Heart right ventricle (tissue), 16 donors: Measurements from ENCODE around the gene NEDD9. TPM values are rescaled to one million over a fixed set of nuclear protein-coding genes. Genes with fewer than 3 reads are reported as not detected.

ENCODE experiments used
- ATAC-seq, 8 donors: fragments of 200-7000 bp; cut with Tn5 transposase; one replicate each; pipeline ENCODE4 v1.9.1; 2020; ENCODE audit warnings: mild to moderate bottlenecking in 8 of 8, moderate library complexity in 8 of 8, moderate number of reproducible peaks in 1 of 8
- DNase-seq, 2 donors: peaks; one replicate each; pipeline ENCODE4 v3.0.0-alpha.2; 2020
- H3K27ac ChIP-seq, 10 donors: fragments of 200-600 bp; sonication (generic) in 2 of 10; one replicate each; pipeline versions ENCODE4 v1.5.0 to v1.8.0; 2020 to 2022; ENCODE audit warnings: mild to moderate bottlenecking in 3 of 10
- H3K27me3 ChIP-seq, 7 donors: fragments of 200-600 bp; one replicate each; pipeline ENCODE4 v1.8.0; 2021 to 2022; ENCODE audit warnings: mild to moderate bottlenecking in 2 of 7
- H3K36me3 ChIP-seq, 9 donors: fragments of 200-600 bp; sonication (generic) in 1 of 9; one replicate each; pipeline versions ENCODE4 v1.5.0 to v1.8.0; 2020 to 2022; ENCODE audit warnings: mild to moderate bottlenecking in 2 of 9
- H3K4me1 ChIP-seq, 9 donors: fragments of 200-600 bp; sonication (generic) in 1 of 9; one replicate each; pipeline versions ENCODE4 v1.5.0 to v1.8.0; 2020 to 2022; ENCODE audit warnings: mild to moderate bottlenecking in 4 of 9
- H3K4me3 ChIP-seq, 10 donors: fragments of 200-600 bp; sonication (generic) in 2 of 10; one replicate each; pipeline versions ENCODE4 v1.5.0 to v1.8.0; 2020 to 2022; ENCODE audit warnings: mild to moderate bottlenecking in 7 of 10, moderate library complexity in 2 of 10
- H3K9me3 ChIP-seq, 11 donors: fragments of 200-600 bp in 10 of 11; sonication (generic) in 2 of 11; one replicate each; pipeline versions ENCODE4 v1.5.0 to v1.8.0; 2013 to 2022; ENCODE audit warnings: mild to moderate bottlenecking in 2 of 11, control low read depth in 1 of 11, moderate library complexity in 1 of 11
- WGBS, 2 donors: extraction: QIAGEN DNeasy Blood & Tissue Kit; methylation state at CpG; one replicate each; pipeline ENCODE4 v1.1.7; 2013; ENCODE audit warnings: inconsistent platforms in 1 of 2; 5-methylcytosine and 5-hydroxymethylcytosine counted together
- intact Hi-C, 10 donors: fragments of 100-400 bp; cut with DNase I; formaldehyde crosslinking; loops; one replicate each; pipeline versions ENCODE4 v1.11.1 to v1.14.2; 2022
- polyA plus RNA-seq, 2 donors: library from polyadenylated mRNA; stranded (reverse); fragments of 200-250 nt; gene quantifications; one replicate each; pipeline ENCODE4 v1.2.3, GENCODE V29; 2013
- total RNA-seq, 10 donors: library from RNA; stranded (reverse); fragmentation: NEBNext Ultra II Directional in 3 of 10; extraction: Animal tissue kit (Norgen Biotek cat#: 25700) in 3 of 10; gene quantifications; one replicate each; pipeline versions ENCODE4 v1.2.1 to v1.2.4, GENCODE V29; 2021 to 2023
- TF ChIP-seq, protein P1 (sequence below), 9 donors: fragments of 200-600 bp; sonication (generic) in 2 of 9; IDR thresholded peaks; one replicate each; pipeline versions ENCODE4 v1.5.0 to v1.8.0; 2021 to 2022; ENCODE audit warnings: antibody characterized with exemption in 9 of 9, mild to moderate bottlenecking in 5 of 9, moderate library complexity in 1 of 9
- donor health status: Arrhythmogenic right ventricular cardiomyopathy.
- donor health status: ischemic (EF 13 %, LVEDD 7.1; RV severe dilation, severe dysfunction).
- donor health status: healthy with polysubstance abuse.
- donor health status: DM: no; HTN: yes; CAD: no.
- donor health status: DM: no; HTN: no; CAD: no.
- donor health status: ischemic (EF 25% LVEDD 6.9; RV normal size, moderate dysfunction).
- donor health status: ischemic (EF 25% LVEDD 5.7; RV mildly dilated, moderate dysfunction).
- donor health status: healthy.
- donor health status: DM: yes; HTN: yes; CAD: no.
- donor health status: Ischemic cardiomyopathy.
- donor health status: ischemic (EF 35%, LVEDD 5.7; RV mildly dilated, moderate dysfunction).
- donor health status: nonischemic (EF 11% LVEDD 7.7; RV severe dilation, severe dysfunction).
- donor health status: DM: yes; HTN: yes; CAD: no.
- donor health status: PGD.
- donor health status: ischemic (EF 29% LVEDD 5.4; RV normal size, mild dysfunction).
- donor health status: nonischemic (EF 23%, LVEDD 6.1; RV moderate dilation, normal function).

The NEDD9 gene
- total and polyA plus RNA-seq, 12 donors, result 10.8 to 34.2 (median 23.3) TPM

DNA sequence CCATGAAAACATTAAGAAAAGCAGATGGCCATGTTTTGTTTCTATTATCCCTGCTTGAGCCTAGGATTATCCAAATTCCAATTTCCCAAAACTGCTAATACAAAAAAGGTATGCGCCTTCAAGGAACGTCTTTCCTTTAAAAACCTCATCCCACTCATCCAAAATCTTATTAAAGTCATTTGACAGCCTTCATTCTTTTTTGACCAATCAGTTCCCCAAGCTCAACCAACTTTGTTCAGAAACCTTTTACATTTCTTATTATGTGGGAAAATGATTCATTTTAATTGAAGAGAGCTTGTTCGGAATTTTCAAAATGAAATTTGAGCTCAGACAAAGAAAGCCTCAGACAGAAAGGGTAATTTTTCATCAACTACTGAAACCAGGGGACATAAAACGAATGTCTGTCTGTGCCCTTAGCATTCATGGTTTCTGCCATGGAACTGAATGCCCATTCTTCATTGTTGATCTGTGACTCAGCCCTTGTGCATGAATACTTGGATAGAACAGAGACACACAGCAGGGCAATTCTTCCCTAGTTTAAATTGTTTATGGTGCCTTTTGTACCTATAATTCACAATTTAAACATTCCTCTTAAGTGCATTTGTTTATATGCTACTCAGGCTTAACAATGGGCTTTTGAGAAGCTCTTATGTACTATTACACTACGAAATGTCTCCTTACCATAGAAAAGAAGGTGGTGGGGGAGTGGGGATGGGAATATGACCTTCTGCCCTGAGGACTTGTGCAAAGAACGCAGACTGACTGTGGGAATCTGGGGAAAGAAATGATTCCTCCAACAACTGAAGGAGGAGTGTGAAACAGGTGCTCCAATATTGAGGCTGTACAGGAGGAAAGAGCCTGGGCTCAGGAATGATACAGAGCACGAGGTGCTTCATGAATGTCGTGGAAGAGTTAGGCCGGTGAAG is 71.2 kb downstream of the NEDD9 start:
- ATAC-seq, result no peak
- intact Hi-C loops, result no loop called here

GRCh38 chr6:11160199-11160598 is 72.3 kb downstream of the NEDD9 start:
- ATAC-seq (no peak), DNase-seq (no peak)
- no peaks in the 10 kb centered on the region for H3K9me3 ChIP-seq
- H3K36me3 ChIP-seq, result no peaks in the 10 kb centered on the region
- H3K27ac ChIP-seq, result no peak overlapping the region
- no peaks in the 10 kb centered on the region for H3K27me3 ChIP-seq
- H3K4me1 ChIP-seq, result no peaks in the 10 kb centered on the region
- WGBS, 2 donors, result 82 to 95% methylated on average over 1 of the region's 1 CpG
- no peak overlapping the region for H3K4me3 ChIP-seq
- TF ChIP-seq, protein P1, sequence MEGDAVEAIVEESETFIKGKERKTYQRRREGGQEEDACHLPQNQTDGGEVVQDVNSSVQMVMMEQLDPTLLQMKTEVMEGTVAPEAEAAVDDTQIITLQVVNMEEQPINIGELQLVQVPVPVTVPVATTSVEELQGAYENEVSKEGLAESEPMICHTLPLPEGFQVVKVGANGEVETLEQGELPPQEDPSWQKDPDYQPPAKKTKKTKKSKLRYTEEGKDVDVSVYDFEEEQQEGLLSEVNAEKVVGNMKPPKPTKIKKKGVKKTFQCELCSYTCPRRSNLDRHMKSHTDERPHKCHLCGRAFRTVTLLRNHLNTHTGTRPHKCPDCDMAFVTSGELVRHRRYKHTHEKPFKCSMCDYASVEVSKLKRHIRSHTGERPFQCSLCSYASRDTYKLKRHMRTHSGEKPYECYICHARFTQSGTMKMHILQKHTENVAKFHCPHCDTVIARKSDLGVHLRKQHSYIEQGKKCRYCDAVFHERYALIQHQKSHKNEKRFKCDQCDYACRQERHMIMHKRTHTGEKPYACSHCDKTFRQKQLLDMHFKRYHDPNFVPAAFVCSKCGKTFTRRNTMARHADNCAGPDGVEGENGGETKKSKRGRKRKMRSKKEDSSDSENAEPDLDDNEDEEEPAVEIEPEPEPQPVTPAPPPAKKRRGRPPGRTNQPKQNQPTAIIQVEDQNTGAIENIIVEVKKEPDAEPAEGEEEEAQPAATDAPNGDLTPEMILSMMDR (IDR thresholded peaks at IDR 0.05), result no peak
- intact Hi-C loops, result no loop called here

More for the DNA sequence above, 71.2 kb downstream of the NEDD9 start:
- Histone ChIP-seq H3K4me1 (no peaks in the 10 kb centered on the region), H3K27me3 (no peaks in the 10 kb centered on the region), H3K36me3 (no peaks in the 10 kb centered on the region), H3K9me3 (no peaks in the 10 kb centered on the region), H3K4me3 (no peak overlapping the region), H3K27ac (no peak overlapping the region)
- 88 to 94% methylated on average over 9 of the region's 9 CpGs for WGBS, 2 donors
- DNase-seq, result no peak
- TF ChIP-seq, protein P1 (IDR thresholded peaks at IDR 0.05), result no peak

- Histone ChIP-seq H3K4me1 (no peaks in the 10 kb centered on the region), H3K27me3 (no peaks in the 10 kb centered on the region)
Observed at GRCh38 chr6:11155589-11155988, 76.9 kb downstream of the NEDD9 start.

GRCh38 chr6:11153447-11153846 is 79.0 kb downstream of the NEDD9 start:
- intact Hi-C loops, result no loop called here
- WGBS, 2 donors, result 97 to 98% methylated on average over 6 of the region's 6 CpGs
- no peaks in the 10 kb centered on the region for H3K27me3 ChIP-seq

More at GRCh38 chr6:11155589-11155988, 76.9 kb downstream of the NEDD9 start:
- H3K36me3 ChIP-seq, result no peaks in the 10 kb centered on the region
- intact Hi-C loops, result no loop called here
- ATAC-seq (no peak), DNase-seq (no peak)
- no peak overlapping the region for H3K4me3 ChIP-seq
- TF ChIP-seq, protein P1 (IDR thresholded peaks at IDR 0.05), result no peak
- H3K27ac ChIP-seq, result no peak overlapping the region
- H3K9me3 ChIP-seq, result no peaks in the 10 kb centered on the region

More at GRCh38 chr6:11153447-11153846, 79.0 kb downstream of the NEDD9 start:
- Histone ChIP-seq H3K27ac (no peak overlapping the region), H3K36me3 (no peaks in the 10 kb centered on the region), H3K4me1 (no peaks in the 10 kb centered on the region), H3K4me3 (peak overlapping the region in 3 of 10 donors; percentile 44), H3K9me3 (no peaks in the 10 kb centered on the region)
- DNase-seq, result no peak
- no peak for ATAC-seq
- TF ChIP-seq, protein P1 (IDR thresholded peaks at IDR 0.05), result no peak
